ENCODE results near the gene F2RL3.
"Not testable (repeated sequence)": the region's sequence is repeated elsewhere in the genome, so short reads cannot be mapped to it uniquely, and the experiment has no call there.

Gene F2RL3

DNA sequence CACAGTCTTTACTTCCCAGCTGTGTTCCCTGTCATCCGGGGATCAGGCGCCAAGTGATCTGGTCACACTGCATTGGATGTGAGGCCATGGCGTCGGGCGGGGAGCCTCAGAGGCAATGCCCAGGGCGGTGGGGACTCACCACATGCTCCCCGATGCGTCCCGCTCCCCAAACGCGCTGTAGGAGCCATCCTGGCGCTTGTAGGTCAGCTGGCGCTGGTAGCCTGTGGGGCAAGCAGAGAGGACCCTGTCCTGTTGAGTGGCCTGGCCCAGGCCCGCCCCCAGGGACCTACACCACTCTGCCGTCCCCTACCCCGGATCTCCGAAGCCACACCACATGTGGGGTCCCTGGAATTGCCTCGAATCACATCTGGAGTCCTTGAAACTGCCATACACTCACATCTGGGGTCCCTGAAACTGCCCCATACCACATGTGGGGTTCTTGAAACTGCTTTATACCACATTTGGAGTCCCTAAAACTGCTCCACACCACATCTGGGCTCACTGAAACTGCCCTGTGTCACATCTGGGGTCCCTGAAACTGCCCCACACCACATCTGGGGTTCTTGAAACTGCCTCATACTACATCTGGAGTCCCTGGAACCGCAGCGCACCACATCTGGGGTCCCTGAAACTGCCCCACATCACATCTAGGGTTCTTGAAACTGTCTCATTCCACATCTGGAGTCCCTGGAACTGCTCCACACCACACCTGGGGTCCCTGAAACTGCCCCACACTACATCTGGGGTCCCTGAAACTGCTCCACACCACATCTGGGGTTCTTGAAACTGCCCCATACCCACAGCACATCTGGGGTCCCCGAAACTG lies 33.2 kb downstream of the F2RL3 start:
- no peak for DNase-seq

DNA sequence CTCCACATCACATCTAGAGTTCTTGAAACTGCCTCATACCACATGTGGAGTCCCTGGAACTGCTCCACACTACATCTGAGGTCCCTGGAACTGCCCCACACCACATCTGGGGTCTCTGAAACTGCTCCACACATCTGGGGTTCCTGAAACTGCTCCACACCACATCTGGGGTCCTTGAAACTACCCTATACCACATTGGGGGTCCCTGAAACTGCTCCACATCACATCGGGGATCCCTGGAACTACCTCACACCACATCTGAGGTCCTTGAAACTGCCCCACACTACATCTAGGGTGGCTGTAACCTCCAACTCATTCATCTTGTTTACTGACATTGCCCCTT lies 33.8 kb downstream of the F2RL3 start:
- no peak for DNase-seq

DNA sequence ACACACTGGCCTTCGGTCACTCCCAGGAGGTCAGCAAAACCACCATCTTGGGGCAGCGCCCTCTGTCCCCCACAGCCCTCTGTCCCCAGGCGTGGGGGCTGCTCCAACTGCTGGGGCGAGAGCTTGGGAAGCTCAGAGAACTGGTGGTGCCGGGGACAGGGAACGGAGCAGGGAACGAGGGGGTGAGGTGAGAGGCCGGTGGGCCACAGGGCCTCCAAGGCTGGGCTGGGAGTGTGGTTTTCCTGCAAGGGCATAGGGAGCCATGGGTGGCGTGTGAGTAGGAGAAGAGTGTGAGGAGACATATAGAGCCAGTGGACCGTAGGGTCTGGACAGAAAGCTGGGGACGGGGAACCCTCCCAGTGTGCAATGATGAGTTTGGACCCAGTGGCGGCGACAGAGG lies 34.1 kb downstream of the F2RL3 start:
- no peak for DNase-seq

DNA sequence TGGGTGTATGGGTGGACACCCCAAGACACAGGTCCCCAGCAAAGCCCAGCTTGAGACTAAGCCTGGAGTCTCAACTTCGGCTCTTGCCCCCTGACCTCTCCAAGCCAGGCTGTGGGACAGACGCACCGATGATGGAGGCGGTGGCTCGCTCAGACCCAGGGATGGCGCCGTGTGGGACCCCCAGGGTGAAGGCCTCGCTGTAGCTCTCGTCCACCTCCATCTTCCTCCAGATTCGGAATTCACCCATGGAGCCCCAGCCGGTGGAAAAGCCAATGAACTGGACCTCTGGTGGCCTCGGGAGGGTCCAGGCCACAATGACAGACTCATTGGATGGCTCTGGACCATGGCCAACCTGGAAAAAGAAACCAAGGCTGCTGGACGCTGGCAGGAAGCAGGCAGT lies 39.1 kb downstream of the F2RL3 start:
- DNase-seq = no peak

DNA sequence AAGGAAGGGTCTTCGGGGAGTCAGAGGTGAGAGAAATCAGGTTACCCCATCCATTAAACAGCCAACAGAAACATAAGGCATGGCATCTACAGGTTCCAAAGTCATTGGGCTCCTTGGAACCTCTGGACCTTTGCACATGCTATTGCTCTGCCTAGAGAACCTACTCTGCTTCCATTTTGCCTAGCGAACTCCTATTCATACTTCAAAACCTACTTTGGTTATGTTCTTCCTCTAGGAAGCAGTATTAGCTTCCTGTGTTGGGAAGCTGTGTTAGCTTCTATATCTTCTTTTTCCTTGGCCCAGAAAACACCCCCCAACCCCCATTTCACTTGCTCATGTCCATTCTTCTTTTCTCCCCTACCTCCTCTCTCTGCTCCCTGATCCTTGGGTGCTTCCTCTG lies 39.6 kb downstream of the F2RL3 start:
- DNase-seq = no peak

DNA sequence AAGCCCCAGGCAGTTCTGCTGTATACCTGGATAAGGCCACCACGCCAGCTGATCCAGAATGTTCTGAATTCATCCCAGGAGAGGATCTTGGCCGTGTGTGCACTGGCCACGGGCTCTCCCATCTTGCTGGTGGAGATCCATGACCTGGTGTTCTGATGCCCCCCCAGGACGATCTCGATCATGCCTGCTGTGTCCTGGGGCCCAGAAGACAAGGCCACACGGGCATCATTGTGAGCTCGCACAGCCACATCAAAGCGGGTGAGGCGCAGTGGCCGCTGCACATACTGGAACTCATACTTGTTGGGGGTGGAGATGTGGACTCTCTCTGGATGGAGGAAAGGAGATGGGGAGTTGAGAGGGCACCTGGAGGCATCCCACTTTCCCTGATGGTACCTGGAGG lies 40.1 kb downstream of the F2RL3 start:
- DNase-seq = no peak

DNA sequence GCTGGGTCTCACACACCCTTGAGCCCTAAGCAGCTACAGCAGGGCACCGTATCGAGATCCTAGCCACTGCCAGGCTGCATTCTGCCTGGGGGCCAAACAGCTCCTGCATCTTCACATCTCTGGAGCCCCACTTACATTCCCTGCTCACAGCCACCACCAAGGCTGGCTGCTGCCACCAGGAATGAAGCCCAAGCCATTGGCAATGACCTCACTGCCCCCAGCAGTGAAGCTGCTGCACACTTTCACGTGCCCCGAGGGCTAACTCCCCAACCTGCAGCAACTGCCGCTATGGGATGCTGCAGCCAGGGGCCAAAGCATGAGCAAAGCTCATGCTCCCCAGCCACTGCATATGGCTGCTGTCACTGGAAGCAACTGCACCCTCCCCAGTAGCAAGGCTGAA lies 42.0 kb downstream of the F2RL3 start:
- DNase-seq = no peak

DNA sequence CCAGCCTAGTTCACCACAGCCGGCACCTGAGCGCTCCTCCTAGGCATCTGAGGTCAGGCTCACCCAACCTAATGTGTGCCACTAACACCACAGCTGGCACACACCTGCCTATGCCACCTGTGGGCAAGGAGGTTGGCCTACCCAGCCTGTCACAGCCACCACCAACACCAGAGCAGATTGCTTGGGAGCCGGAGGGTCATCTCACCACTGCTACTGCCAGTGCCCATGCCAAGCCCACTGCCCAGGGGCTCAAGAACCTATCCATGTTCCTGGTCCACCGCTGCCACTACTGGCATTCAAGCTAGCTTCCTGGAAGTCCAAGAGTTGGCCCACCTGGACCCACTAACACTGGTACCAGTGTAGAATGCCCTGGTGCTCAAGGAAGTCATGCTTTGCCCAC lies 42.5 kb downstream of the F2RL3 start:
- no peak for DNase-seq

DNA sequence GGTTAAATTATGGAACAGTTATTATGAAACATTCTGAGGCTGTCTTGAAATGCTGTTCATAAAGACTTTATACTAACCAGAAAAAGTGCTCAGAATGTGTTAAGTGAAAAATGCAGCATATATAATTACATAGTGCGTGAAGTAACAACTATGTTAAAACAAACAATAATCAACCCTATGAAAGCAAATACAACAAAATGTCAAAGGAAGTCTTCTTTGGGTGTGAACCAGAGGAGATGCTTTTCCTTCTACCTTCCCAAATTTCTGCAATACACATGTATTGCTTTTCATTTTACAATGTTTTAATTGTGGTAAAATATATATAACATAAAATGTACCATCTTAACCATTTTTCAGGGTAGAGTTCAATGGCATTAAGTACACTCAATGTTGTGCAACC lies 45.7 kb downstream of the F2RL3 start:
- no peak for DNase-seq

DNA sequence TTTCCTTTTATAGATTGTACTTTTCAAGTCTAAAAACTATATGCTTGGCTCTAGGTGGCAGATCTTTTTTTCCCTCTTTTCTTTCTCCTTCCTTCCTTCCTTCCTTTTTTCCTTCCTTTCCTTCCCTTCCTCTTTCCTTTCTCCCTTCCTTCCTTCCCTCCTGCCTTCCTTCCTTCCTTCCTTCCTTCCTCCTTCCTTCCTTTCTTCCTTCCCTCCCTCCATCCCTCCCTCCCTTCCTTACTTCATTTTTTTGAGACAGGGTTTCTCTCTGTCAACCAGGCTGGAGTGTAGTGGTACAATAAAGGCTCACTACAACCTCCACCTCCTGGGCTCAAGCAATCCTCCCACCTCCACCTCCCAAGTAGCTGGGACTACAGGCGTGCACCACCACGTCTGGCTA lies 48.1 kb downstream of the F2RL3 start:
- no peak for DNase-seq

DNA sequence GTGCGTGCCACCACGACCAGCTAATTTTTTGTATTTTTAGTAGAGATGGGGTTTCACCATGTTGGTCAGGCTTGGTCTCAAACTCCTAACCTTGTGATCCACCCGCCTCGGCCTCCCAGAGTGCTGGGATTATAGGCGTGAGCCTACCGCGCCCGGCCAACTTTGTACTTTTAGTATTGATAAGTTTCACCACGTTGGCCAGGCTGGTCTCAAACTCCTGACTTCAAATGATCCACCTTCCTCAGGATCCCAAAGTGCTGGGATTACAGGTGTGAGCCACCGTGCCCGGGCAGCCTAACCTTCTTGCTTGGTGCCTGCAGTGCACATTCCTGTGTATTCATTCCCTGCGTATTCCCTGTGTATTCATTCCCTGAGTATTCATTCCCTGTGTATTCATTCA lies 49.0 kb downstream of the F2RL3 start:
- not testable (repeated sequence) for DNase-seq

DNA sequence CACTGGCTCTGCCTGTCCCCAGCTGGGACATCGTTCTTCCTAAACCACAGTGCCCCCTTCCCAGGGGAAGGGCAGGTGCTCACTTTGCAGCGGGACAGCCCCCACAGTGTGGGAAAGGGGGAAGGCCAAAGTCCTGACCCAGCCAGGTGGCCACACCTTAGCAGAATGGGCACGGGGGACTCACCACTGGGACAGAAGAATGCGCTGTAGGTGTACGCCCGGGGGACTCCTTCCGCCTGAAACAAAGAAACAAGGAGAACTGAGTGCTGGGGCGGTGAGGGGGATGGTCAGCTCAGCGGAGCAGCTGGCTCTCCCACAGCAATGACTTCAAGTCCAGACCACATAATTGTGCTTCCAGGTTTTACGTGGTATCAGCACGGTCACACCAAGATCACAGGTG lies 49.4 kb downstream of the F2RL3 start:
- DNase-seq = no peak

DNA sequence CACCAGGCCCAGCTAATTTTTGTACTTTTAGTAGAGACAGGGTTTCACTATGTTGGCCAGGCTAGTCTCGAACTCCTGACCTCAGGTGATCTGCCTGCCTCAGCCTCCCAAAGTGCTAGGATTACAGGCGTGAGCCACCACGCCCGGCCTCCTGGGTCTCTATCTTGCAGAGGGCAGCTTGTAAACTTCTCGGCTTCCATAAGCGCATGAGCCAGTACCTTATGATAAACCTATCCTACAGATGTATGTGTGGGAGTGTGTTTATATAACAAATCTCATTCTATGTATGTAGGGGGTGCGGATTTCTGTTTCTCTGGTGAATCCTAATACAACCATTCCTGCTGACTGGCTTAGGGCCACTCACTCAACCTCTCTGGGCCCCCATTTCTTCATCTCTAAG lies 51.3 kb downstream of the F2RL3 start:
- DNase-seq = not testable (repeated sequence)

DNA sequence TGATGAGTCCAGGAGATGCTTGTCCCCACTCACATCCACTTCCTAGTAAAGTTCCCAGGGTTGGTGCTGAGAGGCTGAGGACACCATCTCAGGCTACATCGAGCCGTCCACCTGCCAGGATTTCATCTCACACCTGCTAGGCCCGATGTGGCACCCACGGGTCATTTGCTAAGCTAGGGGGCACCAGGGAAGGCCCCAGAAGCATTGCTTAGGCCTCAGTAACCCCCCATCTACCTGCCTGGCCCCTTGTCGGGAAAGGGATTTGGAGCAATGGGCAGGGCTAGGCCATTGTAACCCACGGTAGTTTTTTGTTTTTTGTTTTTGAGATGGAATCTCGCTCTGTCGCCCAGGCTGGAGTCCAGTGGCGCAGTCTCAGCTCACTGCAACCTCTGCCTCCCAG lies 51.8 kb downstream of the F2RL3 start:
- no peak for DNase-seq
